Fibroblast of the aortic adventitia (primary cell): Measurements from ENCODE around the gene MLYCD. TPM values are rescaled to one million over a fixed set of nuclear protein-coding genes. Genes with fewer than 3 reads are reported as not detected.

ENCODE experiments used
- DNase-seq: peaks from one replicate; pipeline ENCODE4 v3.0.0-alpha.2; 2010; ENCODE audit warnings: low read depth
- H3K4me3 ChIP-seq: 2 replicates; pipeline ENCODE4 v1.5.1; 2011; ENCODE audit warnings: low read depth, mild to moderate bottlenecking, control low read depth, low read length, moderate library complexity
- total RNA-seq: library from RNA; depleted of rRNA; stranded (reverse); fragments of >200 nt; gene quantifications from 2 replicates; pipeline ENCODE4 v1.2.3, GENCODE V29; 2012; ENCODE audit warnings: low replicate concordance
- TF ChIP-seq, protein P1 (sequence below): IDR thresholded peaks from 2 replicates; pipeline ENCODE4 v1.5.1; 2011; ENCODE audit warnings: mild to moderate bottlenecking, low read length, control low read depth, inconsistent platforms; ENCODE audit not compliant: insufficient read depth

Gene MLYCD
- total RNA-seq, 1 donor = 3.3 TPM

DNA sequence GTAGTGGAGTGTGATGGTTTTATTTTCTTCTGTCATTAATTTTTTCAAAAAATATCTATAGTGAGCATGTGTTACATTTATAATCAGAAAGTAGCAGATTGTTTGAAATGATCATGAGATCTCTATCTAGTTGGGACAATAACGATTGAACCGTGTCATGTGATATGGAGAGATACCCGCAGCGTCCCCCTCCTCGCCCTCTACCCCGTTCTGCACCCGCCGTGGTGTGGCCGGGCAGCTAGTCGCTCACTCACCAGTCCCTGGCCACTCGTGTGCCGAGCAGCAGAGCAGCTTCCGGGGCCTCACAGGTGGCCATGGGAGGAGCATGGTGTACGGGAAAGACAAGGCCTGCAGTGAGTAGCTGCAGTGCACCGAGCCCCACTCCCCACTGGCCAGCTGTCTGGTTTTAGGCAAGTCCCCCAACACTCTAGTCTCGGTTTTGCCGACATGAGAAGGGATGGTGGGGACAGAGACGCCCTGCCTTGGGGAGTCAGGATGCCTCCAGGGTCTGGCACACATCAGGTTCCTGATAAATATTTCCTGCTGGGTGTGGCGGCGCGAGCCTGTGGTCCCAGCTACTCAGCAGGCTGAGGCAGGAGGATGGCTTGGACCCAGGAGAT, 15.3 kb downstream of the MLYCD start:
- no peak overlapping the region for H3K4me3 ChIP-seq
- TF ChIP-seq, protein P1, sequence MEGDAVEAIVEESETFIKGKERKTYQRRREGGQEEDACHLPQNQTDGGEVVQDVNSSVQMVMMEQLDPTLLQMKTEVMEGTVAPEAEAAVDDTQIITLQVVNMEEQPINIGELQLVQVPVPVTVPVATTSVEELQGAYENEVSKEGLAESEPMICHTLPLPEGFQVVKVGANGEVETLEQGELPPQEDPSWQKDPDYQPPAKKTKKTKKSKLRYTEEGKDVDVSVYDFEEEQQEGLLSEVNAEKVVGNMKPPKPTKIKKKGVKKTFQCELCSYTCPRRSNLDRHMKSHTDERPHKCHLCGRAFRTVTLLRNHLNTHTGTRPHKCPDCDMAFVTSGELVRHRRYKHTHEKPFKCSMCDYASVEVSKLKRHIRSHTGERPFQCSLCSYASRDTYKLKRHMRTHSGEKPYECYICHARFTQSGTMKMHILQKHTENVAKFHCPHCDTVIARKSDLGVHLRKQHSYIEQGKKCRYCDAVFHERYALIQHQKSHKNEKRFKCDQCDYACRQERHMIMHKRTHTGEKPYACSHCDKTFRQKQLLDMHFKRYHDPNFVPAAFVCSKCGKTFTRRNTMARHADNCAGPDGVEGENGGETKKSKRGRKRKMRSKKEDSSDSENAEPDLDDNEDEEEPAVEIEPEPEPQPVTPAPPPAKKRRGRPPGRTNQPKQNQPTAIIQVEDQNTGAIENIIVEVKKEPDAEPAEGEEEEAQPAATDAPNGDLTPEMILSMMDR = no peak
- no peak for DNase-seq

DNA sequence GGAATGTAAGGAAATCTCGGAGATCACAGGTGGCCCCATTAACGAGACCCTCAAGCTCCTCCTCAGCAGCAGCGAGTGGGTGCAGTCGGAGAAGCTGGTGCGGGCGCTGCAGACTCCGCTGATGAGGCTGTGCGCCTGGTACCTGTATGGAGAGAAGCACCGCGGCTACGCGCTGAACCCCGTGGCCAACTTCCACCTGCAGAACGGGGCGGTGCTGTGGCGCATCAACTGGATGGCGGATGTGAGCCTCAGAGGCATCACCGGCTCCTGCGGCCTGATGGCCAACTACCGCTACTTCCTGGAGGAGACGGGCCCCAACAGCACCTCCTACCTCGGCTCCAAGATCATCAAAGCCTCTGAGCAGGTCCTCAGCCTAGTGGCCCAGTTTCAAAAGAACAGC, 16.2 kb downstream of the MLYCD start:
- TF ChIP-seq, protein P1 = no peak
- H3K4me3 ChIP-seq = no peak overlapping the region
- no peak for DNase-seq

DNA sequence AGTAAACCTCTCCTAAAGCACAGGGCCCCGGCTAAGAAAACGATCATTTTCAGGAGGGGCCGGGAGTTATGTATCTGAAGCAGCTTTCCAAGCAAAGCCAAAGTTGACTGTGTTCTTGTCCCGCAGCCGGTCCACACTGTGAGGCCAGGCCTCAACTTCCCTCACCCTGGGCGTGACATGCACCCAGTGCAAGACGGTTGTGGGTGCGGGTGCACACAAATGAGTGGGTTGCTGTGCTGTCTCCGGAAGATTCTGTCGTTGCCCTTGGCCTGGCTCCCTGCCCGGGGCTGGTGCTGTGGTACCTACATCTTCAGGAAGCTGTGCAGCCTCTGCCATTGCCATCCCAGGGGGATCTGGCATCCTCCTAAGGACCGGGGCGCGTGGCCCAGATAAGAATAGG, 16.6 kb downstream of the MLYCD start:
- no peak for DNase-seq
- TF ChIP-seq, protein P1 = no peak
- no peak overlapping the region for H3K4me3 ChIP-seq

DNA sequence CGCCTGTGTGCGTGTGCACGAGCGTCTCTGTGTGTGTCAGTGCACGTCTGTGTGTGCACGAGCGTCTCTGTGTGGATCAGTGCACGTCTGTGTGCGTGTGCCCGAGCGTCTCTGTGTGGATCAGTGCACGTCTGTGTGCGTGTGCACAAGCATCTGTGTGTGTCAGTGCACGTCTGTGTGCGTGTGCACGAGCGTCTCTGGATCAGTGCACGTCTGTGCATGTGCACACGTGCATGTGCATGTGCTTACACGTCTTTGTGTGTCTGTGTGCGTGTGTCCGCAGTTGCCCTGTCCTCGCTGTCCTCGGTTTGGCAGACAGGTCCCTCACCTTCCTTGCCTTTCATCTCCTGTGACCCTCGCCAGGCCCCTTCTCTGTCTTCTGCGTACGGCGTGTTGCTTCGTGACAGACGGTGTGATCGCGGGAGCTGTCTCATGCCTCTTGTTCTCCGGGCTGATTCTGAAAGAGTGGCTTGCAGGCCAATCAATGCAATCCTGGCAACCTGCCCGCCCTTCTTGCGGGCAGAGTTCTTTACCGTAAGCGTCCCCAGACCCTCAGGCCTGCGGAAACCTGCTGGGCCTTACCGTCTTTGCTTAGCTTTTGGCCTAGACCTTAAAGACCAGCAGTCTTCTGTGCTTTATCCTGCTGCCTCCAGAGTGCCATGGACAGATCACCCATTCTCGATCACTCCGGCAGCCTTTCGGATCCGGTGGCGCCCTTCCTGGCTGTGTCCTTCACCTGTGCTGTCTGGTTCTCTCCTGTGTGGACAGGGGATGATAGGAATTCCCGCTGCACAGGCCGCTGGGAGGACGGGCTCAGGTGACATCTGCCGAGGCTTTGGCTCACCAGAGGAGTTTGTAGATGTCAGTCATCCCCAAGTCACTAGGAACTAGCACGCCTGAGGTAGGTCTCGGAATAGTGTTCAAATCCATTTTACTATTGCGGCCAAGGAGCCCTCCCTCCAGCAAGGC, 18.5 kb downstream of the MLYCD start:
- TF ChIP-seq, protein P1 = no peak
- H3K4me3 ChIP-seq = no peak overlapping the region
- DNase-seq = no peak

DNA sequence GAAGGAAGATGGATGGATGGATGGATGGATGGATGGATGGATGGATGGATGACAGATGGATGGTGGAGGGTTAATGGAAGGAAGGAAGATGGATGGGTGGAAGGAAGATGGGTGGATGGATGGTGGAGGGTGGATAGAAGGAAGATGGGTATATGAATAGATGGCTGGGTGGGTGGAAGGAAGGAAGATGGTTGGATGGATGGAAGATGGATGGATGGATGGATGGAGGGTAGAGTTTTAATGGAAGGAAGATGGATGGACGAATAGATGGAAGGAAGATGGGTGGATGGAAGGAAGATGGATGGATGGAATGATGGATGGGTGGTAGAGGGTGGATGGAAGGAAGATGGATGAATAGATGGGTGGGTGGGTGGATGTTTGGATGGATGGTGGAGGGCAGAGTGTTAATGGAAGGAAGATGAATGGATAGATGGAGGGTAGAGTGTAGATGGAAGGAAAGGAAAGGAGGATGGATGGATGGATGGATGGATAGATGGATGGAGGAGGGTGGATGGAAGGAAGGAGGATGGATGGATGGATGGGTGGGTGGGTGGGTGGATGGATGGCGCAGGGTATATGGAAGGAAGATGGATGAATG, 22.1 kb downstream of the MLYCD start:
- H3K4me3 ChIP-seq = no peak overlapping the region
- DNase-seq = no peak
- TF ChIP-seq, protein P1 = no peak

DNA sequence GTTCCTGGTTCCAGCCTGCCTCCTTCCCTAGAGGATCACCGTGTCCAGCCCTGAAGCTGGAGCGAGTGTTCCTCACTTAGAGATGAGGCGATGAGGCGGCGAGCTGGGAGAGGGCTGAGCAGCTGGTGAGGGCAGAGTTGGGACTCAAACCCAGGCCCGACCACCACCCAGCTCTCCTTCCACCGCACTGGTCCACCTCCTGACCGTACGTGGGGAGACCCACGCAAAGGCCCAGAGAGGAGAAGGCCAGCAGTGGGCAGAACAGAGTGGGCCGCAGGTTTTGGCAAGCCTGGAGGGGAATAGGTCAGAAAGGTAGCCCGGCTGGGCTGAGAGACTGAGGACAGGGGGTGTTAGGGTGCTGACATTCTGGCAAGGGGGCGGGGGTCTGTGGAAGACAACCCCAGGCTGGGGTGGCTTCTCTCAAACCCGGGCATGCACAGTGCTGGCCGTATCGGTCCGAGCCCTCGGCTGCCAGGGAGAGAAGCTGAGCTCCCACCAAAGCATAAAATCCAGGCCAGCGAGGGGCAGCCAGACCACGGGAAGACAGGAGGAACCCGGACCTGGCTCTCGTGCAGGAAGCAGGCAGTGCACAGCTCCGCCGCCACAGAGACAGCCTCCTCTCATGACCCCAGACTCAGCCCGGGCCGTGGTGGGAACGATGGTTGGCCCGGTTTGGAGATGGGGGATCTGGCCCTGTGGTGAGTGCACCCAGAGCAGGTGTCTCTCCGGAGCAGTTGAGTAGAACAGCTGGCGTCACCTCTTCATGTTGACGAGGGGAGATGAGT, 24.9 kb downstream of the MLYCD start:
- TF ChIP-seq, protein P1 = no peak
- DNase-seq = no peak
- no peak overlapping the region for H3K4me3 ChIP-seq
